Stomach smooth muscle (tissue), 2 donors: ENCODE data around the gene C1orf159.

ENCODE experiments used
- H3K27ac ChIP-seq: one replicate; pipeline ENCODE4 v1.7.0; 2013; ENCODE audit warnings: mild to moderate bottlenecking, low read length, inconsistent platforms
- H3K27me3 ChIP-seq, 2 donors: one replicate each; pipeline ENCODE4 v1.7.0; 2013; ENCODE audit warnings: low read length in 2 of 2; ENCODE audit not compliant: insufficient read depth in 2 of 2, control insufficient read depth in 1 of 2
- H3K36me3 ChIP-seq, 2 donors: one replicate each; pipeline ENCODE4 v1.7.0; 2013; ENCODE audit warnings: low read length in 2 of 2; ENCODE audit not compliant: control insufficient read depth in 2 of 2, insufficient read depth in 2 of 2
- H3K4me1 ChIP-seq: one replicate; pipeline ENCODE4 v1.7.0; 2013; ENCODE audit warnings: low read length; ENCODE audit not compliant: control insufficient read depth, insufficient read depth
- H3K4me3 ChIP-seq, 2 donors: one replicate each; pipeline ENCODE4 v1.7.0; 2013; ENCODE audit warnings: low read length in 2 of 2
- H3K9ac ChIP-seq, 2 donors: one replicate each; pipeline ENCODE4 v1.7.0; 2013; ENCODE audit warnings: low read length in 2 of 2, mild to moderate bottlenecking in 1 of 2
- H3K9me3 ChIP-seq, 2 donors: one replicate each; pipeline ENCODE4 v1.7.0; 2013; ENCODE audit warnings: low read length in 2 of 2; ENCODE audit not compliant: control insufficient read depth in 2 of 2
- donor health status: healthy.
- donor health status: Pancreatic carcinoma.

The C1orf159 gene

GRCh38 chr1:1130206-1131120 lies 14.6 kb upstream of the C1orf159 start:
- Histone ChIP-seq H3K9ac (no peak overlapping the region), H3K27me3 (no peaks in the 10 kb centered on the region), H3K4me1 (no peaks in the 10 kb centered on the region), H3K9me3 (no peaks in the 10 kb centered on the region), H3K4me3 (no peak overlapping the region), H3K27ac (no peak overlapping the region), H3K36me3 (no peaks in the 10 kb centered on the region)

- no peak overlapping the region for H3K27ac ChIP-seq
- H3K9me3 ChIP-seq = no peaks in the 10 kb centered on the region
- no peaks in the 10 kb centered on the region for H3K36me3 ChIP-seq
- H3K4me3 ChIP-seq = no peak overlapping the region
- no peak overlapping the region for H3K9ac ChIP-seq
- no peaks in the 10 kb centered on the region for H3K4me1 ChIP-seq
- no peaks in the 10 kb centered on the region for H3K27me3 ChIP-seq
Measured at GRCh38 chr1:1129381-1129821, 13.5 kb upstream of the C1orf159 start.

- peaks cover 0 to under 1% of the 10 kb centered on the region in 2 donors for H3K27me3 ChIP-seq
- H3K4me3 ChIP-seq = no peak overlapping the region
- no peaks in the 10 kb centered on the region for H3K36me3 ChIP-seq
- no peak overlapping the region for H3K27ac ChIP-seq
- no peak overlapping the region for H3K9ac ChIP-seq
- peaks cover 3% of the 10 kb centered on the region for H3K4me1 ChIP-seq
- peaks cover 0 to 4% of the 10 kb centered on the region in 2 donors for H3K9me3 ChIP-seq
Measured at GRCh38 chr1:1128454-1129139, 12.7 kb upstream of the C1orf159 start.

- H3K27ac ChIP-seq = no peak overlapping the region
- no peaks in the 10 kb centered on the region for H3K36me3 ChIP-seq
- H3K9me3 ChIP-seq = peaks cover 0 to 4% of the 10 kb centered on the region in 2 donors
- H3K4me1 ChIP-seq = peaks cover 3% of the 10 kb centered on the region
- no peak overlapping the region for H3K4me3 ChIP-seq
- peaks cover 0 to 3% of the 10 kb centered on the region in 2 donors for H3K27me3 ChIP-seq
- H3K9ac ChIP-seq = no peak overlapping the region
Measured at GRCh38 chr1:1127551-1128451, 11.9 kb upstream of the C1orf159 start.

- Histone ChIP-seq H3K27ac (no peak overlapping the region), H3K4me3 (no peak overlapping the region), H3K9me3 (peaks cover 0 to 4% of the 10 kb centered on the region in 2 donors), H3K36me3 (no peaks in the 10 kb centered on the region), H3K9ac (no peak overlapping the region), H3K4me1 (peaks cover 16% of the 10 kb centered on the region), H3K27me3 (peaks cover 3 to 10% of the 10 kb centered on the region in 2 donors)
Measured at GRCh38 chr1:1125945-1126344, 10.1 kb upstream of the C1orf159 start.

- peaks cover 0 to 4% of the 10 kb centered on the region in 2 donors for H3K9me3 ChIP-seq
- H3K9ac ChIP-seq = no peak overlapping the region
- no peaks in the 10 kb centered on the region for H3K36me3 ChIP-seq
- H3K4me1 ChIP-seq = peaks cover 16% of the 10 kb centered on the region
- peaks cover 4 to 10% of the 10 kb centered on the region in 2 donors for H3K27me3 ChIP-seq
- H3K4me3 ChIP-seq = no peak overlapping the region
- H3K27ac ChIP-seq = no peak overlapping the region
Measured at GRCh38 chr1:1124786-1125642, 9.1 kb upstream of the C1orf159 start.

GRCh38 chr1:1124508-1124785 lies 8.6 kb upstream of the C1orf159 start:
- no peak overlapping the region for H3K27ac ChIP-seq
- peaks cover 4 to 10% of the 10 kb centered on the region in 2 donors for H3K27me3 ChIP-seq
- H3K4me1 ChIP-seq = peaks cover 16% of the 10 kb centered on the region
- no peak overlapping the region for H3K9ac ChIP-seq
- peaks cover 0 to 4% of the 10 kb centered on the region in 2 donors for H3K9me3 ChIP-seq
- H3K4me3 ChIP-seq = no peak overlapping the region
- H3K36me3 ChIP-seq = no peaks in the 10 kb centered on the region

GRCh38 chr1:1123581-1124507 lies 8.0 kb upstream of the C1orf159 start:
- Histone ChIP-seq H3K9ac (no peak overlapping the region), H3K27ac (no peak overlapping the region), H3K4me1 (peaks cover 16% of the 10 kb centered on the region), H3K36me3 (no peaks in the 10 kb centered on the region), H3K9me3 (peaks cover 0 to 4% of the 10 kb centered on the region in 2 donors), H3K27me3 (peaks cover 4 to 12% of the 10 kb centered on the region in 2 donors), H3K4me3 (no peak overlapping the region)

- Histone ChIP-seq H3K27me3 (peaks cover 4 to 15% of the 10 kb centered on the region in 2 donors), H3K36me3 (no peaks in the 10 kb centered on the region), H3K9me3 (peaks cover 0 to 4% of the 10 kb centered on the region in 2 donors), H3K27ac (no peak overlapping the region), H3K4me3 (no peak overlapping the region), H3K4me1 (peaks cover 16% of the 10 kb centered on the region), H3K9ac (no peak overlapping the region)
Measured at GRCh38 chr1:1122981-1123480, 7.1 kb upstream of the C1orf159 start.
